Activated B cell treated with CpG ODN at 0.5 μM for 24 hours (primary cell): ENCODE measurements around the gene GNG13. TPM values are rescaled to one million over a fixed set of nuclear protein-coding genes. Genes with fewer than 3 reads are reported as not detected.
"Not testable (repeated sequence)": the region's sequence is repeated elsewhere in the genome, so short reads cannot be mapped to it uniquely, and the experiment has no call there.

ENCODE experiments used
- ATAC-seq: fragments of 200-7000 bp; cut with Tn5 transposase; one replicate; pipeline ENCODE4 v1.10.0; 2021; ENCODE audit warnings: low read depth, mild to moderate bottlenecking, moderate library complexity
- CTCF ChIA-PET: fragments of 350-600 bp; sonication (Branson Sonifier 250); formaldehyde crosslinking; loops from one replicate; lab custom pipeline; 2021; ENCODE audit warnings: antibody characterized with exemption; lab: Charles Lee
- POLR2A ChIA-PET: fragments of 350-600 bp; sonication (Branson Sonifier 250); formaldehyde crosslinking; loops from one replicate; lab custom pipeline; 2021; ENCODE audit warnings: antibody characterized with exemption; lab: Charles Lee
- DNase-seq: peaks from one replicate; pipeline ENCODE4 v3.0.0; 2022
- H3K27ac Mint-ChIP-seq: one replicate; pipeline ENCODE4 v1.8.0; 2020; ENCODE audit warnings: mixed read lengths
- H3K27me3 Mint-ChIP-seq: one replicate; pipeline ENCODE4 v1.8.0; 2021; ENCODE audit warnings: mixed read lengths
- H3K36me3 Mint-ChIP-seq: one replicate; pipeline ENCODE4 v1.8.0; 2021; ENCODE audit warnings: low read depth, mixed read lengths
- H3K4me1 Mint-ChIP-seq: one replicate; pipeline ENCODE4 v1.8.0; 2021; ENCODE audit warnings: mixed read lengths
- H3K4me3 Mint-ChIP-seq: one replicate; pipeline ENCODE4 v1.8.0; 2020; ENCODE audit warnings: mild to moderate bottlenecking, mixed read lengths
- H3K9me3 Mint-ChIP-seq: one replicate; pipeline ENCODE4 v1.8.0; 2020; ENCODE audit warnings: mixed read lengths
- intact Hi-C: fragments of 100-400 bp; cut with micrococcal nuclease; formaldehyde crosslinking; loops from one replicate; pipeline ENCODE4 v1.15.1; 2024
- total RNA-seq: library from RNA; stranded (reverse); gene quantifications from 2 replicates; pipeline ENCODE4 v1.2.3, GENCODE V29; 2022
- TF ChIP-seq, protein P1 (sequence below): fragments of 200-600 bp; IDR thresholded peaks from one replicate; pipeline ENCODE4 v1.8.0; 2022; ENCODE audit warnings: antibody characterized with exemption, mild to moderate bottlenecking

The GNG13 gene
- total RNA-seq, 1 donor from 2014 or later = not detected

GRCh38 chr16:760545-761343, 39.8 kb downstream of the GNG13 start, which contains the start of gene MSLN:
TSS of gene MSLN (plus strand) at chr16:760734. CDS start at chr16:762681, 1,947 bp downstream.
- Mint-ChIP-seq H3K9me3 (no peaks in the 10 kb centered on the region), H3K4me3 (no peak within 1 kb of the TSS), H3K4me1 (no peaks in the 10 kb centered on the region), H3K36me3 (no peaks in the 10 kb centered on the region), H3K27me3 (peaks cover 10% of the 10 kb centered on the region), H3K27ac (no peak within 1 kb of the TSS)
- intact Hi-C loops = no loop called here
- DNase-seq = no peak
- no peak for ATAC-seq
- TF ChIP-seq, protein P1, sequence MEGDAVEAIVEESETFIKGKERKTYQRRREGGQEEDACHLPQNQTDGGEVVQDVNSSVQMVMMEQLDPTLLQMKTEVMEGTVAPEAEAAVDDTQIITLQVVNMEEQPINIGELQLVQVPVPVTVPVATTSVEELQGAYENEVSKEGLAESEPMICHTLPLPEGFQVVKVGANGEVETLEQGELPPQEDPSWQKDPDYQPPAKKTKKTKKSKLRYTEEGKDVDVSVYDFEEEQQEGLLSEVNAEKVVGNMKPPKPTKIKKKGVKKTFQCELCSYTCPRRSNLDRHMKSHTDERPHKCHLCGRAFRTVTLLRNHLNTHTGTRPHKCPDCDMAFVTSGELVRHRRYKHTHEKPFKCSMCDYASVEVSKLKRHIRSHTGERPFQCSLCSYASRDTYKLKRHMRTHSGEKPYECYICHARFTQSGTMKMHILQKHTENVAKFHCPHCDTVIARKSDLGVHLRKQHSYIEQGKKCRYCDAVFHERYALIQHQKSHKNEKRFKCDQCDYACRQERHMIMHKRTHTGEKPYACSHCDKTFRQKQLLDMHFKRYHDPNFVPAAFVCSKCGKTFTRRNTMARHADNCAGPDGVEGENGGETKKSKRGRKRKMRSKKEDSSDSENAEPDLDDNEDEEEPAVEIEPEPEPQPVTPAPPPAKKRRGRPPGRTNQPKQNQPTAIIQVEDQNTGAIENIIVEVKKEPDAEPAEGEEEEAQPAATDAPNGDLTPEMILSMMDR = no peak
- ChIA-PET POLR2A (no interaction called here), CTCF (no interaction called here)

DNA sequence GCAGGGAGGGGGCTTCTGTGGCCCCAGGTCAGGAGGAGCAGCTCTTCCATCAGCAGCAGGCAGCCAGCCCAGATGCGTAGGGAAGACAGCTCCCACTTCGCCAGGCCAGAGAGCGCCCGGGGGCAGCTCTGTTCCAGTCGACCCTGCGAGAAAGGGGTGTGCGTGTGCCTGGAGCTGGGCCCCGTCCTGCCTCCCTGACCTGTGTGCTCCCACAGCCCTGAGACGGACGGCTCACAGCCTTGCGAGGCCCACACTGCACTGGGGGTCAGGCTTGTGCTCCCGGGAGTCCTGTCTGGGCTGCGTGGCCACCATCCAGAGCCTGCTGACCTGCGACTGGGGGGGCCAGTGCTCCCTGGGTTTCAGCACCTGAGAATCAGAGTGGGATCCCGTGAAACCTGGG, 40.5 kb downstream of the GNG13 start:
- no peaks in the 10 kb centered on the region for H3K9me3 Mint-ChIP-seq
- H3K36me3 Mint-ChIP-seq = no peaks in the 10 kb centered on the region
- ChIA-PET POLR2A (no interaction called here), CTCF (no interaction called here)
- peaks cover 10% of the 10 kb centered on the region for H3K27me3 Mint-ChIP-seq
- intact Hi-C loops = no loop called here
- H3K4me1 Mint-ChIP-seq = peaks cover under 1% of the 10 kb centered on the region
- H3K27ac Mint-ChIP-seq = no peak overlapping the region
- H3K4me3 Mint-ChIP-seq = no peak overlapping the region
- DNase-seq = no peak
- ATAC-seq = no peak
- TF ChIP-seq, protein P1 = no peak

- ChIA-PET POLR2A (no interaction called here), CTCF (no interaction called here)
- peaks cover 6% of the 10 kb centered on the region for H3K4me1 Mint-ChIP-seq
- no peak overlapping the region for H3K27ac Mint-ChIP-seq
- ATAC-seq = no peak
- H3K9me3 Mint-ChIP-seq = no peaks in the 10 kb centered on the region
- no peak overlapping the region for H3K4me3 Mint-ChIP-seq
- intact Hi-C loops = no loop called here
- peaks cover 10% of the 10 kb centered on the region for H3K27me3 Mint-ChIP-seq
- DNase-seq = no peak
- TF ChIP-seq, protein P1 = no peak
- no peaks in the 10 kb centered on the region for H3K36me3 Mint-ChIP-seq
Measured at GRCh38 chr16:759110-759910, 41.2 kb downstream of the GNG13 start.

DNA sequence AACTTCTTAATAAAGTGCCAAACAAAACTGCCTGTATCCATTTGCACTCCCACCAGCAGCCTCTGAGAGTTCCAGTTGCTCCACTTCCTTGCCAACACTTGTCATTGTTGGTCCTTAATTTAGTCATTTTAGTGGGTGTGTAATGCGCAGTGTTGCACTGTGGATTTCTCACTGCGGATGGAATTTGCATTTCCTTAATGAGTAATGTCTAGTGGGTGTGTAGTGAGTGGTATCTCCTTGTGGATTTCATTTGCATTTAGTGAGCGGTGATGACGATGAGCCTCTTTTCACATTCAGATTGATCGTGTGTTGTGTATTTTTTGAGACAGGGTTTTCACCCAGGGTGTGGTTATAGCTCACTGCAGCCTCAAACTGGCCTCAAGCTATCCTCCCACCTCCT, 44.1 kb downstream of the GNG13 start:
- Mint-ChIP-seq H3K4me1 (peaks cover 6% of the 10 kb centered on the region), H3K4me3 (no peak overlapping the region), H3K9me3 (no peaks in the 10 kb centered on the region), H3K27me3 (peaks cover 10% of the 10 kb centered on the region), H3K36me3 (no peaks in the 10 kb centered on the region), H3K27ac (no peak overlapping the region)
- CTCF ChIA-PET = no interaction called here
- intact Hi-C loops = no loop called here
- DNase-seq (no peak), ATAC-seq (no peak)
- POLR2A ChIA-PET = no interaction called here
- TF ChIP-seq, protein P1 = no peak

- CTCF ChIA-PET = no interaction called here
- no peaks in the 10 kb centered on the region for H3K36me3 Mint-ChIP-seq
- intact Hi-C loops = no loop called here
- H3K4me3 Mint-ChIP-seq = no peak overlapping the region
- no peak for DNase-seq
- no peak overlapping the region for H3K27ac Mint-ChIP-seq
- TF ChIP-seq, protein P1 = no peak
- ATAC-seq = no peak
- POLR2A ChIA-PET = interaction anchor here (1.0 kb wide), 1 partner anchor 16 kb away, joined by 7 read pairs; no protein-coding TSS in a partner anchor
- peaks cover 8% of the 10 kb centered on the region for H3K27me3 Mint-ChIP-seq
- H3K4me1 Mint-ChIP-seq = peaks cover 6% of the 10 kb centered on the region
- no peaks in the 10 kb centered on the region for H3K9me3 Mint-ChIP-seq
Measured at GRCh38 chr16:754656-755055, 45.9 kb downstream of the GNG13 start.

DNA sequence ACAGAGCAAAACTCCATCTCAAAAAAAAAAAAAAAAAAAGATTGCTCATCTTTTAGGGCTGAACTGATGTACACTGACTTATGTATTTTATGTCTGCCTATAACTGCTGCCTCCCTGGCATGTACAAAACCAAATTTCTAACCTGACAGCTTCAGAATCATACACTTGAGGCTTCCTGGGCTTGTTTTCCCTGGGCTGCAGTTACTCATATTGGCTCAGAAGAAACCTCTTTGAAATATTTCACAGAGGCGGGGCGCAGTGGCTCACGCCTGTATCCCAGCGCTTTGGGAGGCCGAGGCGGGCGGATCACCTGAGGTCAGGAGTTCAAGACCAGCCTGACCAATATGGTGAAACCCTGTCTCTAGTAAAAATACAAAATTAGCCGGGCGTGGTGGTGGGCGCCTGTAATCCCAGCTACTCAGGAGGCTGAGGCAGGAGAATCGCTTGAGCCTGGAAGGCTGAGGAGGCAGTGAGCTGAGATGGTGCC, 46.4 kb downstream of the GNG13 start:
- intact Hi-C loops, CTCF ChIA-PET, H3K27me3 Mint-ChIP-seq, ATAC-seq, POLR2A ChIA-PET, H3K36me3 Mint-ChIP-seq, H3K27ac Mint-ChIP-seq, H3K4me3 Mint-ChIP-seq, DNase-seq, H3K4me1 Mint-ChIP-seq, H3K9me3 Mint-ChIP-seq: not testable (repeated sequence)
